SW 1271 (cell line): Measurements from ENCODE around the gene HARS1.
"Not testable (repeated sequence)": the region's sequence is repeated elsewhere in the genome, so short reads cannot be mapped to it uniquely, and the experiment has no call there.

Experiments
- DNase-seq, 2 experiments: peaks; one replicate each; lab custom pipeline; 2025; lab: John Stamatoyannopoulos, UW

HARS1 gene

GRCh38 chr5:140690941-140691924, at the start of gene HARS1, which contains the start of gene HARS2:
HARS1 (minus strand) TSS chr5:140691370; CDS start chr5:140691304, 66 bp downstream.
HARS2 (plus strand) TSS chr5:140691455; CDS start chr5:140691649, 194 bp downstream.
- peak; percentile 98 for DNase-seq

GRCh38 chr5:140737486-140737885, 46.3 kb upstream of the HARS1 start:
- DNase-seq, result no peak

GRCh38 chr5:140734354-140734753, 43.2 kb upstream of the HARS1 start:
- DNase-seq, result peak in 1 of 2 experiments; percentile 53

GRCh38 chr5:140733098-140733497, 41.9 kb upstream of the HARS1 start:
- DNase-seq, result no peak

GRCh38 chr5:140725799-140726471, 34.8 kb upstream of the HARS1 start:
- peak; percentile 46 to 81 for DNase-seq

GRCh38 chr5:140721395-140721794, 30.2 kb upstream of the HARS1 start:
- DNase-seq, result not testable (repeated sequence)

- DNase-seq, result not testable (repeated sequence)
These were observed 29.6 kb upstream of the HARS1 start for GRCh38 chr5:140720738-140721137.

- DNase-seq, result no peak
These were observed 27.1 kb upstream of the HARS1 start for GRCh38 chr5:140718266-140718592.

GRCh38 chr5:140716238-140716637, 25.1 kb upstream of the HARS1 start:
- DNase-seq, result not testable (repeated sequence)

- DNase-seq, result no peak
These were observed 22.5 kb upstream of the HARS1 start for GRCh38 chr5:140713562-140714094.

GRCh38 chr5:140711794-140712193, 20.6 kb upstream of the HARS1 start:
- DNase-seq, result no peak

- peak; percentile 97 to 98 for DNase-seq
These were observed 19.9 kb upstream of the HARS1 start for GRCh38 chr5:140710899-140711552.

- DNase-seq, result not testable (repeated sequence)
These were observed 17.6 kb upstream of the HARS1 start for GRCh38 chr5:140708787-140709186.

GRCh38 chr5:140707812-140708211, 16.6 kb upstream of the HARS1 start:
- DNase-seq, result no peak

GRCh38 chr5:140700177-140701144, 9.3 kb upstream of the HARS1 start, which contains the start of gene ZMAT2:
ZMAT2 (plus strand) TSS chr5:140700447; CDS start chr5:140700461, 14 bp downstream.
- DNase-seq, result peak; percentile 99

GRCh38 chr5:140696891-140697492, 5.8 kb upstream of the HARS1 start:
- DNase-seq, result no peak

- no peak for DNase-seq
These were observed 3.1 kb upstream of the HARS1 start for GRCh38 chr5:140694276-140694675.

GRCh38 chr5:140690376-140690932, 716 bp downstream of the HARS1 start:
- no peak for DNase-seq

GRCh38 chr5:140678993-140679392, 12.2 kb downstream of the HARS1 start:
- no peak for DNase-seq

GRCh38 chr5:140677947-140678346, 13.2 kb downstream of the HARS1 start:
- no peak for DNase-seq
